ENCODE results near the gene CDH22.

CDH22 gene

GRCh38 chr20:46188866-46189541, 119.3 kb downstream of the CDH22 start:
- ATAC-seq, result no peak

- ATAC-seq, result no peak
Observed at GRCh38 chr20:46186210-46186609, 122.1 kb downstream of the CDH22 start.

GRCh38 chr20:46185353-46185752, 122.9 kb downstream of the CDH22 start:
- ATAC-seq, result no peak

GRCh38 chr20:46183768-46184167, 124.5 kb downstream of the CDH22 start:
- no peak for ATAC-seq

- ATAC-seq, result no peak
Observed at GRCh38 chr20:46182276-46183200, 125.8 kb downstream of the CDH22 start.

- ATAC-seq, result no peak
Observed at GRCh38 chr20:46179862-46180261, 128.4 kb downstream of the CDH22 start.

- no peak for ATAC-seq
Observed at GRCh38 chr20:46178891-46179290, 129.4 kb downstream of the CDH22 start.

GRCh38 chr20:46177768-46178167, 130.5 kb downstream of the CDH22 start:
- ATAC-seq, result no peak

- ATAC-seq, result no peak
Observed at GRCh38 chr20:46176739-46177378, 131.4 kb downstream of the CDH22 start.

- no peak for ATAC-seq
Observed at GRCh38 chr20:46175127-46175494, 133.2 kb downstream of the CDH22 start.

GRCh38 chr20:46174469-46175126, 133.7 kb downstream of the CDH22 start:
- peak; percentile 84 to 92 for ATAC-seq

GRCh38 chr20:46173652-46174468, 134.4 kb downstream of the CDH22 start:
- ATAC-seq, result no peak

- ATAC-seq, result no peak
Observed at GRCh38 chr20:46172961-46173536, 135.2 kb downstream of the CDH22 start.

GRCh38 chr20:46172455-46172854, 135.8 kb downstream of the CDH22 start:
- no peak for ATAC-seq

- no peak for ATAC-seq
Observed at GRCh38 chr20:46171909-46172308, 136.4 kb downstream of the CDH22 start.

- no peak for ATAC-seq
Observed at GRCh38 chr20:46171476-46171875, 136.8 kb downstream of the CDH22 start.

- ATAC-seq, result no peak
Observed at GRCh38 chr20:46169245-46170171, 138.8 kb downstream of the CDH22 start.

GRCh38 chr20:46168438-46168837, 139.9 kb downstream of the CDH22 start:
- no peak for ATAC-seq

- ATAC-seq, result no peak
Observed at GRCh38 chr20:46167080-46167479, 141.2 kb downstream of the CDH22 start.

GRCh38 chr20:46164254-46164653, 144.0 kb downstream of the CDH22 start:
- no peak for ATAC-seq

GRCh38 chr20:46161921-46162320, 146.4 kb downstream of the CDH22 start:
- no peak for ATAC-seq
